ENCODE measurements around the gene SP2. TPM values are rescaled to one million over a fixed set of nuclear protein-coding genes. Genes with fewer than 3 reads are reported as not detected.
A peak's percentile ranks its signal among the peaks of the same experiment; 100 is the strongest.

SP2 gene
- total and polyA plus RNA-seq, 12 donors = 1.8 to 21.1 (median 10.1) TPM

DNA sequence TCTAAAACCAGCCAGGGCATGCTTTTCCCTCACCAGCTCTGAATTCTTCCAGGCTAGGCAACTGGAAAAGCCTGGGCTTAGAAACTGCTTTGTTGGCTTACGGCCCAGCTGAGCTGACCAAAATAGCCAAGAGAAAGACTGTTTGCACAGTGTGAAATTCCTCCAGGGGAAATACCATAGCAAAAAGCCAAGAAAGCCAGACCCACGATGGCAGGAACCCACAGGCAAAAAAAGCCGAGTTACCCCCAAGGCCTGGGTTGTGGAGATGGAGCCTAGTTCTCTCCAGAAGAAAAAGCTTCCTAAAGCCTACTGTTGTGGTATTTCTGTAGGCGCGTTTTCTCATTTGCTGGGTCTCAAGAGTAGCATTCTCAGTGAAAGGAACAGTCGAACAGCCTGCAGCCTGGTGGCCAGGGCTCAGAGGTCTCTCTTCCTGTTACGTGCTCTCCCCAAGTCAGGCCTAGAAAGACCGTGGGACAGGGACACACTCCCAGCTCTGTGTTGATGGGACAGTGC, 9.2 kb downstream of the SP2 start:
- DNase-seq = peak in 6 of 7 donors; percentile 62 to 84 (median 68)

GRCh38 chr17:47906443-47906842, 10.4 kb downstream of the SP2 start:
- Histone ChIP-seq H3K4me3 (no peak overlapping the region), H3K9me3 (replicated peaks in 1 of 3) (no peaks in the 10 kb centered on the region), H3K36me3 (replicated peaks in 1 of 2) (no peaks in the 10 kb centered on the region), H3K27ac (peak overlapping the region in 2 of 5 donors; percentile 66 to 89), H3K27me3 (no peaks in the 10 kb centered on the region), H3K4me1 (replicated peaks in 1 of 2) (peaks cover 6 to 31% of the 10 kb centered on the region in 2 donors)
- TF ChIP-seq POLR2A (IDR thresholded peaks at IDR 0.05) = no peak
- TF ChIP-seq, protein P1, sequence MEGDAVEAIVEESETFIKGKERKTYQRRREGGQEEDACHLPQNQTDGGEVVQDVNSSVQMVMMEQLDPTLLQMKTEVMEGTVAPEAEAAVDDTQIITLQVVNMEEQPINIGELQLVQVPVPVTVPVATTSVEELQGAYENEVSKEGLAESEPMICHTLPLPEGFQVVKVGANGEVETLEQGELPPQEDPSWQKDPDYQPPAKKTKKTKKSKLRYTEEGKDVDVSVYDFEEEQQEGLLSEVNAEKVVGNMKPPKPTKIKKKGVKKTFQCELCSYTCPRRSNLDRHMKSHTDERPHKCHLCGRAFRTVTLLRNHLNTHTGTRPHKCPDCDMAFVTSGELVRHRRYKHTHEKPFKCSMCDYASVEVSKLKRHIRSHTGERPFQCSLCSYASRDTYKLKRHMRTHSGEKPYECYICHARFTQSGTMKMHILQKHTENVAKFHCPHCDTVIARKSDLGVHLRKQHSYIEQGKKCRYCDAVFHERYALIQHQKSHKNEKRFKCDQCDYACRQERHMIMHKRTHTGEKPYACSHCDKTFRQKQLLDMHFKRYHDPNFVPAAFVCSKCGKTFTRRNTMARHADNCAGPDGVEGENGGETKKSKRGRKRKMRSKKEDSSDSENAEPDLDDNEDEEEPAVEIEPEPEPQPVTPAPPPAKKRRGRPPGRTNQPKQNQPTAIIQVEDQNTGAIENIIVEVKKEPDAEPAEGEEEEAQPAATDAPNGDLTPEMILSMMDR (IDR thresholded peaks at IDR 0.05) = no peak
- intact Hi-C loops (cut with DNase I) = no loop called here
- 78 to 95% (median 85%) methylated on average over 3 of the region's 3 CpGs for WGBS, 4 donors
- no peak for DNase-seq

More for the DNA sequence above, 9.2 kb downstream of the SP2 start:
- Histone ChIP-seq H3K27ac (peak overlapping the region in 4 of 5 donors; percentile 44 to 89 (median 65)), H3K36me3 (replicated peaks in 1 of 2) (no peaks in the 10 kb centered on the region), H3K4me1 (replicated peaks in 1 of 2) (peaks cover 6 to 31% of the 10 kb centered on the region in 2 donors), H3K4me3 (no peak overlapping the region), H3K27me3 (no peaks in the 10 kb centered on the region), H3K9me3 (replicated peaks in 1 of 3) (no peaks in the 10 kb centered on the region)
- TF ChIP-seq, protein P1 (IDR thresholded peaks at IDR 0.05) = no peak
- intact Hi-C loops (cut with DNase I) = no loop called here
- 44 to 69% (median 61%) methylated on average over 7 to 8 of the region's 8 CpGs for WGBS, 4 donors

- intact Hi-C loops (cut with DNase I) = no loop called here
- DNase-seq = no peak
- Histone ChIP-seq H3K9me3 (replicated peaks in 1 of 3) (no peaks in the 10 kb centered on the region), H3K4me3 (no peak overlapping the region), H3K27ac (no peak overlapping the region), H3K4me1 (replicated peaks in 1 of 2) (peaks cover 6 to 31% of the 10 kb centered on the region in 2 donors), H3K36me3 (replicated peaks in 1 of 2) (no peaks in the 10 kb centered on the region), H3K27me3 (no peaks in the 10 kb centered on the region)
- TF ChIP-seq, protein P1 (IDR thresholded peaks at IDR 0.05) = no peak
- TF ChIP-seq POLR2A (IDR thresholded peaks at IDR 0.05) = no peak
- 70 to 80% (median 77%) methylated on average over 8 of the region's 8 CpGs for WGBS, 4 donors
Measured at GRCh38 chr17:47907932-47908562, 12.0 kb downstream of the SP2 start.

- TF ChIP-seq, protein P1 (IDR thresholded peaks at IDR 0.05) = no peak
- TF ChIP-seq POLR2A (IDR thresholded peaks at IDR 0.05) = no peak
- WGBS, 4 donors = 93 to 96% (median 95%) methylated on average over 2 of the region's 2 CpGs
- H3K36me3 ChIP-seq (replicated peaks in 1 of 2) = peaks cover 0 to 6% of the 10 kb centered on the region in 2 donors
- H3K27me3 ChIP-seq = no peaks in the 10 kb centered on the region
- intact Hi-C loops (cut with DNase I) = no loop called here
- peaks cover 0 to 6% of the 10 kb centered on the region in 2 donors for H3K4me1 ChIP-seq (replicated peaks in 1 of 2)
- no peaks in the 10 kb centered on the region for H3K9me3 ChIP-seq (replicated peaks in 1 of 3)
- DNase-seq = no peak
- no peak overlapping the region for H3K4me3 ChIP-seq
- H3K27ac ChIP-seq = no peak overlapping the region
Measured at GRCh38 chr17:47913050-47913449, 17.0 kb downstream of the SP2 start.
